ENCODE data around the gene PDZD2. TPM values are rescaled to one million over a fixed set of nuclear protein-coding genes. Genes with fewer than 3 reads are reported as not detected.
"Not testable (repeated sequence)": the region's sequence is repeated elsewhere in the genome, so short reads cannot be mapped to it uniquely, and the experiment has no call there.

Gene PDZD2
- total and polyA plus RNA-seq, 7 donors, result 1.2 to 11.7 (median 7.1) TPM

DNA sequence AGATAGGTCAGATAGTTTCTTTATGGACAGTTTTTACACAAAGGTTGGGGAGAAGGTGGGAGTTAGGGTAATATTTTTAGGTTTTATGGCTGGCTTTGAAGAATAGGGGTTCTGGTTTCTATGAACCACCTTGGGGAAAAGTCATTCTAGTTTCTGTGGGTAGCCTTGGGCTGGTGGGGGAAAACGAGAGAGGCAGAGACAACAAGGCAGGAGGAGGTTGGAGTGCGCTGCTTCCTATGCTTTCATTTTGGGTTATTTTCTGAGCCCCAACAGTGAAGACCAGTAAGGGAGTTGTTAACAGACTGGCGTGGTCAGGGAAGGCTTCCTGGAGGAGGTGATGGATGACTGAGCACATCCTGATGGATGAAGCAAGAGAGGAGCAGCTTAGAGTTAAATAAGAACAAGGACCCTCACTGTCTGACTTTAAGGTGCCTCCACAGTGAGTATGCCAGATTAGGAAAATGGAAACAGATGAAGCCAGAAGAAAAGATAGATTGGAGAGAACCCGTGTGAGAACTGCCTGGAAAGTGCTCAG, 81.9 kb downstream of the PDZD2 start:
- no peaks in the 10 kb centered on the region for H3K4me1 ChIP-seq
- H3K4me3 ChIP-seq, result no peak overlapping the region
- TF ChIP-seq POLR2AphosphoS5 (IDR thresholded peaks at IDR 0.05) (no peak), CTCF (IDR thresholded peaks at IDR 0.05) (no peak), POLR2A (IDR thresholded peaks at IDR 0.05) (no peak), EP300 (IDR thresholded peaks at IDR 0.05) (no peak)
- intact Hi-C loops (cut with DNase I), result no loop called here
- DNase-seq, result no peak
- H3K9me3 ChIP-seq, result no peaks in the 10 kb centered on the region
- H3K36me3 ChIP-seq, result no peaks in the 10 kb centered on the region
- H3K27me3 ChIP-seq, result no peaks in the 10 kb centered on the region
- 73 to 84% methylated on average over 4 of the region's 4 CpGs for WGBS, 2 donors
- H3K27ac ChIP-seq, result no peak overlapping the region

- no peaks in the 10 kb centered on the region for H3K27me3 ChIP-seq
- no peak for DNase-seq
- no peaks in the 10 kb centered on the region for H3K36me3 ChIP-seq
- intact Hi-C loops (cut with DNase I), result no loop called here
- no peak overlapping the region for H3K4me3 ChIP-seq
- no peaks in the 10 kb centered on the region for H3K9me3 ChIP-seq
- WGBS, 2 donors, result 64 to 81% methylated on average over 4 of the region's 4 CpGs
- H3K4me1 ChIP-seq, result no peaks in the 10 kb centered on the region
- TF ChIP-seq POLR2AphosphoS5 (IDR thresholded peaks at IDR 0.05), result no peak
- no peak for TF ChIP-seq EP300 (IDR thresholded peaks at IDR 0.05)
- no peak for TF ChIP-seq CTCF (IDR thresholded peaks at IDR 0.05)
- TF ChIP-seq POLR2A (IDR thresholded peaks at IDR 0.05), result no peak
- H3K27ac ChIP-seq, result no peak overlapping the region
These were observed 83.2 kb downstream of the PDZD2 start for GRCh38 chr5:31722111-31722510.

GRCh38 chr5:31725996-31726395, 87.1 kb downstream of the PDZD2 start:
- H3K27me3 ChIP-seq, result no peaks in the 10 kb centered on the region
- intact Hi-C loops (cut with DNase I), result no loop called here
- no peak overlapping the region for H3K4me3 ChIP-seq
- no peaks in the 10 kb centered on the region for H3K36me3 ChIP-seq
- H3K9me3 ChIP-seq, result no peaks in the 10 kb centered on the region
- TF ChIP-seq CTCF (IDR thresholded peaks at IDR 0.05), result no peak
- TF ChIP-seq POLR2AphosphoS5 (IDR thresholded peaks at IDR 0.05), result no peak
- TF ChIP-seq POLR2A (IDR thresholded peaks at IDR 0.05), result no peak
- TF ChIP-seq EP300 (IDR thresholded peaks at IDR 0.05), result no peak
- H3K27ac ChIP-seq, result no peak overlapping the region
- DNase-seq, result no peak
- WGBS, 2 donors, result 91 to 94% methylated on average over 10 of the region's 10 CpGs
- no peaks in the 10 kb centered on the region for H3K4me1 ChIP-seq

- no peak for TF ChIP-seq EP300 (IDR thresholded peaks at IDR 0.05)
- H3K27ac ChIP-seq, result no peak overlapping the region
- no peak overlapping the region for H3K4me3 ChIP-seq
- no peaks in the 10 kb centered on the region for H3K36me3 ChIP-seq
- 85 to 92% methylated on average over 7 of the region's 7 CpGs for WGBS, 2 donors
- no peaks in the 10 kb centered on the region for H3K9me3 ChIP-seq
- no peaks in the 10 kb centered on the region for H3K4me1 ChIP-seq
- no peaks in the 10 kb centered on the region for H3K27me3 ChIP-seq
- intact Hi-C loops (cut with DNase I), result no loop called here
- DNase-seq, result no peak
These were observed 88.0 kb downstream of the PDZD2 start for GRCh38 chr5:31726952-31727351.

GRCh38 chr5:31728039-31728438, 89.1 kb downstream of the PDZD2 start:
- H3K9me3 ChIP-seq, result no peaks in the 10 kb centered on the region
- no peaks in the 10 kb centered on the region for H3K4me1 ChIP-seq
- 72 to 88% methylated on average over 3 of the region's 3 CpGs for WGBS, 2 donors
- no peak overlapping the region for H3K27ac ChIP-seq
- no peaks in the 10 kb centered on the region for H3K36me3 ChIP-seq
- DNase-seq, result no peak
- intact Hi-C loops (cut with DNase I), result no loop called here
- H3K4me3 ChIP-seq, result no peak overlapping the region
- TF ChIP-seq EP300 (IDR thresholded peaks at IDR 0.05) (no peak), CTCF (IDR thresholded peaks at IDR 0.05) (no peak), POLR2AphosphoS5 (IDR thresholded peaks at IDR 0.05) (no peak), POLR2A (IDR thresholded peaks at IDR 0.05) (no peak)
- H3K27me3 ChIP-seq, result no peaks in the 10 kb centered on the region

DNA sequence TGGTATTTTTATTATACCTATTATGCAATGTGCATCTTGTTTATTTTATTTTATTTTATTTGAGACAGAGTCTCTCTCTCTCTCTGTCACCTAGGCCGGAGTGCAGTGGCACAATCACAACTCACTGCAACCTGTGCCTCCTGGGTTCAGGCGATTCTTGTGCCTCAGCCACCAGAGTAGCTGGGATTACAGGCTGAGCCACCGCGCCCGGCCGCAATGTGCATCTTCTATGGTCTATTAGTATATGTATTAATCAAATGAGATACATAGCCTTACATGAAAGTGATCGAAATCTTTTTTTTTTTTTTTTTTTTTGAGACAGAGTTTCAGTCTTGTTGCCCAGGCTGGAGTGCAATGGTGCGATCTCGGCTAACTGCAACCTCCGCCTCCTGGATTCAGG, 89.9 kb downstream of the PDZD2 start:
- intact Hi-C loops (cut with DNase I); H3K4me3 ChIP-seq: not testable (repeated sequence)

More for the DNA sequence above, 89.9 kb downstream of the PDZD2 start:
- DNase-seq, H3K36me3 ChIP-seq, H3K27me3 ChIP-seq, H3K9me3 ChIP-seq, H3K27ac ChIP-seq, H3K4me1 ChIP-seq: not testable (repeated sequence)
- WGBS, 2 donors, result 94 to 96% methylated on average over 10 of the region's 10 CpGs

All from sigmoid colon (tissue), 7 donors.